ENCODE measurements around the gene ATOH8. TPM values are rescaled to one million over a fixed set of nuclear protein-coding genes. Genes with fewer than 3 reads are reported as not detected.

The ATOH8 gene
- total RNA-seq, 2 experiments from 2014 or later: 0.44 TPM; not detected in 1

GRCh38 chr2:85730686-85731230 is 23.0 kb upstream of the ATOH8 start:
- POLR2A ChIA-PET: no interaction called here
- H3K4me2 ChIP-seq (ENCODE audit: low read length): no peak overlapping the region
- no TSS peak for BruUV-seq (replicated peaks)

DNA sequence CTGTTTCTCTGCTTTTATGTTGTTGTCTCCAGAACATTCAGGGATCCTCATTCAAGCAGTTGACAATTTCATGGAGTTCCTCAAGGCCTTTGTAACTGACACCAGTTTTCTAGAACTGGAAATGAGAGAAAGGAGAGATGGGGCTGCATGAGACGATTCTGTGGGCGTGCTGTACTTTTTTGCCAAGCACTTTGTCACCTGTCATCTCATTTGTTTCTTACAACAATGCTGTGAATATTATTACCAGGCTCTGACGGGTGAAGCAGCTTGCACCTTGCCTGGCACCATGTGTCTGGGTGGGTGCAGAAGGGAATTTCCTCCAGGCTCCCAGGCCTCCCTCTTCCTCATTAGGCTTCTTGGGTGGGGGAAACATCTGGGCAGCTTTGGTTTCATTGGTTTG is 22.2 kb upstream of the ATOH8 start:
- intact Hi-C loops (cut with micrococcal nuclease; ENCODE audit: unreplicated experiment): no loop called here
- ChIA-PET POLR2A (interaction anchor here (0.7 to 1.1 kb wide), 2 partner anchors 10 to 18 kb away, joined by 3 read pairs; no protein-coding TSS in a partner anchor), CTCF (ENCODE audit: unreplicated experiment) (no interaction called here)
- Histone ChIP-seq H3K4me1 (ENCODE audit: insufficient read depth, low read length, poor library complexity, severe bottlenecking) (no peaks in the 10 kb centered on the region), H3K27ac (ENCODE audit: low read depth, low read length, poor library complexity, severe bottlenecking) (no peak overlapping the region), H3K4me2 (ENCODE audit: low read length) (no peak overlapping the region), H3K9me3 (ENCODE audit: low read length) (no peaks in the 10 kb centered on the region), H2AFZ (ENCODE audit: low read length) (no peak overlapping the region), H3K79me2 (ENCODE audit: insufficient read depth, low read depth, low read length) (no peaks in the 10 kb centered on the region), H3K36me3 (ENCODE audit: insufficient read depth, low read length) (no peaks in the 10 kb centered on the region), H4K20me1 (ENCODE audit: insufficient read depth, low read length) (no peaks in the 10 kb centered on the region), H3K4me3 (ENCODE audit: low read depth, low read length, poor library complexity, severe bottlenecking) (no peak overlapping the region), H3K9me2 (ENCODE audit: insufficient read depth, low read length) (no peaks in the 10 kb centered on the region)
- no peak for TF ChIP-seq CTCF (conservative IDR thresholded peaks at IDR 0.05; ENCODE audit: low read length)
- no peak for TF ChIP-seq EZH2phosphoT487 (IDR thresholded peaks at IDR 0.05; ENCODE audit: borderline replicate concordance, low read depth, low read length)
- BruUV-seq (replicated peaks): no TSS peak
- no peak for DNase-seq (ENCODE audit: low spot score)

More at GRCh38 chr2:85730686-85731230, 23.0 kb upstream of the ATOH8 start:
- Histone ChIP-seq H3K9me2 (ENCODE audit: insufficient read depth, low read length) (no peaks in the 10 kb centered on the region), H3K4me3 (ENCODE audit: low read depth, low read length, poor library complexity, severe bottlenecking) (no peak overlapping the region), H4K20me1 (ENCODE audit: insufficient read depth, low read length) (no peaks in the 10 kb centered on the region), H2AFZ (ENCODE audit: low read length) (no peak overlapping the region), H3K36me3 (ENCODE audit: insufficient read depth, low read length) (no peaks in the 10 kb centered on the region), H3K9me3 (ENCODE audit: low read length) (no peaks in the 10 kb centered on the region), H3K79me2 (ENCODE audit: insufficient read depth, low read depth, low read length) (no peaks in the 10 kb centered on the region), H3K4me1 (ENCODE audit: insufficient read depth, low read length, poor library complexity, severe bottlenecking) (no peaks in the 10 kb centered on the region), H3K27ac (ENCODE audit: low read depth, low read length, poor library complexity, severe bottlenecking) (no peak overlapping the region)
- TF ChIP-seq CTCF (conservative IDR thresholded peaks at IDR 0.05; ENCODE audit: low read length): no peak
- TF ChIP-seq EZH2phosphoT487 (IDR thresholded peaks at IDR 0.05; ENCODE audit: borderline replicate concordance, low read depth, low read length): no peak
- CTCF ChIA-PET (ENCODE audit: unreplicated experiment): no interaction called here
- intact Hi-C loops (cut with micrococcal nuclease; ENCODE audit: unreplicated experiment): no loop called here
- DNase-seq (ENCODE audit: low spot score): no peak

GRCh38 chr2:85732467-85733120 is 21.2 kb upstream of the ATOH8 start:
- no peaks in the 10 kb centered on the region for H3K36me3 ChIP-seq (ENCODE audit: insufficient read depth, low read length)
- no peak for DNase-seq (ENCODE audit: low spot score)
- no TSS peak for BruUV-seq (replicated peaks)
- H3K4me2 ChIP-seq (ENCODE audit: low read length): no peak overlapping the region
- H4K20me1 ChIP-seq (ENCODE audit: insufficient read depth, low read length): no peaks in the 10 kb centered on the region
- intact Hi-C loops (cut with micrococcal nuclease; ENCODE audit: unreplicated experiment): no loop called here
- no peak overlapping the region for H2AFZ ChIP-seq (ENCODE audit: low read length)
- no peaks in the 10 kb centered on the region for H3K79me2 ChIP-seq (ENCODE audit: insufficient read depth, low read depth, low read length)
- H3K9me3 ChIP-seq (ENCODE audit: low read length): no peaks in the 10 kb centered on the region
- H3K27ac ChIP-seq (ENCODE audit: low read depth, low read length, poor library complexity, severe bottlenecking): no peak overlapping the region
- H3K4me3 ChIP-seq (ENCODE audit: low read depth, low read length, poor library complexity, severe bottlenecking): no peak overlapping the region
- no peaks in the 10 kb centered on the region for H3K4me1 ChIP-seq (ENCODE audit: insufficient read depth, low read length, poor library complexity, severe bottlenecking)
- CTCF ChIA-PET (ENCODE audit: unreplicated experiment): no interaction called here
- TF ChIP-seq EZH2phosphoT487 (IDR thresholded peaks at IDR 0.05; ENCODE audit: borderline replicate concordance, low read depth, low read length) (no peak), CTCF (conservative IDR thresholded peaks at IDR 0.05; ENCODE audit: low read length) (no peak)
- H3K9me2 ChIP-seq (ENCODE audit: insufficient read depth, low read length): no peaks in the 10 kb centered on the region
- POLR2A ChIA-PET: interaction anchor here (1.1 kb wide), 1 partner anchor 17 kb away, joined by 3 read pairs; no protein-coding TSS in a partner anchor
